K562 (cell line): ENCODE measurements around the gene ITPR2. TPM values are rescaled to one million over a fixed set of nuclear protein-coding genes. Genes with fewer than 3 reads are reported as not detected.

ENCODE experiments used
- BCOR ChIP-seq: fragments of 450-650 bp; IDR thresholded peaks from 2 replicates; pipeline ENCODE4 v1.6.1; 2016
- CSDE1 ChIP-seq, 2 experiments: fragments of 450-650 bp; IDR thresholded peaks; 2 replicates each; pipeline ENCODE4 v1.6.1; 2016; ENCODE audit warnings: mild to moderate bottlenecking in 1 of 2
- FOXM1 ChIP-seq, 2 experiments: fragments of 450-650 bp in 1 of 2; sonication (generic) in 1 of 2; formaldehyde crosslinking in 1 of 2; IDR thresholded peaks; 2 replicates each; pipeline versions ENCODE4 v1.6.1 to v1.9.0; 2017 to 2022; ENCODE audit warnings: low read depth in 2 of 2, mild to moderate bottlenecking in 2 of 2, missing genetic modification reagents in 1 of 2, moderate library complexity in 1 of 2
- FUS ChIP-seq: fragments of 200-400 bp; formaldehyde crosslinking; optimal IDR thresholded peaks from 2 replicates; pipeline ENCODE3; 2017; ENCODE audit warnings: low read depth, low read length
- GTF2E2 ChIP-seq: fragments of 200-800 bp; sonication (Bioruptor generic); IDR thresholded peaks from 2 replicates; pipeline ENCODE4 v1.6.1; 2016; ENCODE audit warnings: missing genetic modification characterization, missing compliant biosample characterization
- HDAC1 ChIP-seq, 2 experiments: fragments of 450-650 bp; IDR thresholded peaks; 2 replicates each; pipeline ENCODE4 v1.6.1; 2016 to 2017; ENCODE audit warnings: inconsistent platforms in 1 of 2, mild to moderate bottlenecking in 1 of 2, moderate library complexity in 1 of 2
- HMGXB4 ChIP-seq: sonication (generic); formaldehyde crosslinking; IDR thresholded peaks from 2 replicates; pipeline ENCODE4 v1.8.1; 2023; ENCODE audit warnings: mild to moderate bottlenecking, missing genetic modification reagents
- IFI16 ChIP-seq: fragments of 250-450 bp; sonication (Bioruptor Pico); IDR thresholded peaks from 2 replicates; pipeline ENCODE4 v2.1.2; 2022; ENCODE audit warnings: mild to moderate bottlenecking, inconsistent platforms
- LCOR ChIP-seq: sonication (generic); formaldehyde crosslinking; IDR thresholded peaks from 2 replicates; pipeline ENCODE4 v1.8.0; 2022; ENCODE audit warnings: mild to moderate bottlenecking, missing genetic modification reagents
- MAFK ChIP-seq: IDR thresholded peaks from 2 replicates; pipeline ENCODE4 v1.6.1; 2011; ENCODE audit warnings: low read length, improper control_type of control experiment
- NCOA2 ChIP-seq, 2 experiments: fragments of 450-650 bp; IDR thresholded peaks; 2 replicates each; pipeline ENCODE4 v1.6.1; 2018; ENCODE audit warnings: mild to moderate bottlenecking in 2 of 2, moderate library complexity in 1 of 2; ENCODE audit not compliant: partially characterized antibody in 2 of 2
- SNRNP70 ChIP-seq: fragments of 200-400 bp; formaldehyde crosslinking; optimal IDR thresholded peaks from 2 replicates; pipeline ENCODE3; 2017; ENCODE audit warnings: low read depth, low read length
- SP1 ChIP-seq: sonication (generic); formaldehyde crosslinking; IDR thresholded peaks from 2 replicates; pipeline ENCODE4 v1.8.1; 2022; ENCODE audit warnings: mild to moderate bottlenecking, missing genetic modification reagents
- SREBF2 ChIP-seq: sonication (generic); formaldehyde crosslinking; IDR thresholded peaks from 2 replicates; pipeline ENCODE4 v1.4.0; 2020; ENCODE audit warnings: mild to moderate bottlenecking, missing genetic modification reagents
- TCF3 ChIP-seq: sonication (generic); formaldehyde crosslinking; IDR thresholded peaks from 2 replicates; pipeline ENCODE4 v1.4.0; 2020; ENCODE audit warnings: mild to moderate bottlenecking, missing genetic modification reagents
- ZNF24 ChIP-seq: fragments of 450-650 bp; IDR thresholded peaks from 2 replicates; pipeline ENCODE4 v1.6.1; 2016
- ZNF436 ChIP-seq: fragments of 250-450, 450-650 bp; sonication (Bioruptor Pico); formaldehyde crosslinking; IDR thresholded peaks from 2 replicates; pipeline ENCODE4 v1.7.0; 2020; ENCODE audit warnings: mild to moderate bottlenecking
- ZNF57 ChIP-seq: fragments of 450-650 bp; formaldehyde crosslinking; IDR thresholded peaks from 2 replicates; pipeline ENCODE4 v1.4.0; 2020; ENCODE audit warnings: mild to moderate bottlenecking, moderate library complexity
- ZNF609 ChIP-seq: sonication (generic); formaldehyde crosslinking; IDR thresholded peaks from 2 replicates; pipeline ENCODE4 v1.8.1; 2023; ENCODE audit warnings: missing genetic modification reagents, mild to moderate bottlenecking, borderline replicate concordance
- ZNF764 ChIP-seq: fragments of 250-450 bp; sonication (Bioruptor Pico); IDR thresholded peaks from 2 replicates; pipeline ENCODE4 v1.4.0; 2020; ENCODE audit warnings: low read depth, mild to moderate bottlenecking, moderate library complexity
- polyA plus RNA-seq, 8 experiments: library from polyadenylated mRNA; depleted of rRNA in 4 of 8; stranded (reverse) in 5 of 8; unstranded in 3 of 8; fragments of >200 nt; fragmentation: Nextera tagmentation in 2 of 8; fragmentation: Illumina TruSeq in 1 of 8; extraction: Ambion mirVana in 2 of 8; extraction: Trizol in 1 of 8; gene quantifications; 2 replicates each; pipeline versions ENCODE4 v1.2.1 to v1.2.3, GENCODE V29; 2011 to 2014; ENCODE audit warnings: inconsistent platforms in 1 of 8, missing spikeins in 1 of 8
- total RNA-seq, 7 experiments: library from RNA; depleted of rRNA in 6 of 7; stranded (reverse); fragments of >200 nt in 6 of 7; fragmentation: Illumina TruSeq in 2 of 7; extraction: Trizol in 2 of 7; gene quantifications; 2 replicates each; pipeline versions ENCODE4 v1.2.1 to v1.2.3, GENCODE V29; 2011 to 2021; ENCODE audit warnings: low replicate concordance in 1 of 7
- TF ChIP-seq, protein P1 (sequence below): fragments of 450-650 bp; formaldehyde crosslinking; IDR thresholded peaks from 2 replicates; pipeline ENCODE4 v1.4.0; 2020; ENCODE audit warnings: mild to moderate bottlenecking, moderate library complexity

Gene ITPR2
- total and polyA plus RNA-seq, 9 of the 15 experiments (the other 6 are each of a cell fraction or from before 2014, with no cell fraction given) = 0.21 to 3.3 (median 0.95) TPM

GRCh38 chr12:26831951-26832821 lies 808 bp downstream of the ITPR2 start (continued):
- TF ChIP-seq HMGXB4 (no peak), BCOR (0 out of 2 replicates have a peak, but pooled peaks have one; percentile 53), TCF3 (CRISPR knock-in tag) (peak; percentile 58), NCOA2 (IDR thresholded peaks at IDR 0.05; ENCODE audit: partially characterized antibody in 2 of 2) (no peak), ZNF24 (no peak), ZNF57 (no peak), ZNF609 (CRISPR knock-in tag) (no peak), LCOR (CRISPR knock-in tag) (peak; percentile 46; the same call in 1 of the 2 replicates), FOXM1 (IDR thresholded peaks at IDR 0.05; ENCODE audit: low read depth) (no peak), FOXM1 (CRISPR knock-in tag; IDR thresholded peaks at IDR 0.05; ENCODE audit: low read depth) (no peak), SREBF2 (CRISPR knock-in tag) (no peak), MAFK (no peak), GTF2E2 (peak; percentile 86; the same call in 1 of the 2 replicates), IFI16 (CRISPR knock-in tag) (no peak), FUS (peak; percentile 28), CSDE1 (IDR thresholded peaks at IDR 0.05) (no peak), ZNF436 (CRISPR knock-in tag) (no peak), HDAC1 (IDR thresholded peaks at IDR 0.05) (no peak), ZNF764 (CRISPR knock-in tag) (no peak), SP1 (CRISPR knock-in tag) (peak; percentile 7; the same call in 1 of the 2 replicates), SNRNP70 (no peak)
- TF ChIP-seq, protein P1, sequence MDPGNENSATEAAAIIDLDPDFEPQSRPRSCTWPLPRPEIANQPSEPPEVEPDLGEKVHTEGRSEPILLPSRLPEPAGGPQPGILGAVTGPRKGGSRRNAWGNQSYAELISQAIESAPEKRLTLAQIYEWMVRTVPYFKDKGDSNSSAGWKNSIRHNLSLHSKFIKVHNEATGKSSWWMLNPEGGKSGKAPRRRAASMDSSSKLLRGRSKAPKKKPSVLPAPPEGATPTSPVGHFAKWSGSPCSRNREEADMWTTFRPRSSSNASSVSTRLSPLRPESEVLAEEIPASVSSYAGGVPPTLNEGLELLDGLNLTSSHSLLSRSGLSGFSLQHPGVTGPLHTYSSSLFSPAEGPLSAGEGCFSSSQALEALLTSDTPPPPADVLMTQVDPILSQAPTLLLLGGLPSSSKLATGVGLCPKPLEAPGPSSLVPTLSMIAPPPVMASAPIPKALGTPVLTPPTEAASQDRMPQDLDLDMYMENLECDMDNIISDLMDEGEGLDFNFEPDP (CRISPR knock-in tag) = no peak
